ENCODE results near the gene PSG6.
A peak's percentile ranks its signal among the peaks of the same experiment; 100 is the strongest.
"Not testable (repeated sequence)": the region's sequence is repeated elsewhere in the genome, so short reads cannot be mapped to it uniquely, and the experiment has no call there.

DNA sequence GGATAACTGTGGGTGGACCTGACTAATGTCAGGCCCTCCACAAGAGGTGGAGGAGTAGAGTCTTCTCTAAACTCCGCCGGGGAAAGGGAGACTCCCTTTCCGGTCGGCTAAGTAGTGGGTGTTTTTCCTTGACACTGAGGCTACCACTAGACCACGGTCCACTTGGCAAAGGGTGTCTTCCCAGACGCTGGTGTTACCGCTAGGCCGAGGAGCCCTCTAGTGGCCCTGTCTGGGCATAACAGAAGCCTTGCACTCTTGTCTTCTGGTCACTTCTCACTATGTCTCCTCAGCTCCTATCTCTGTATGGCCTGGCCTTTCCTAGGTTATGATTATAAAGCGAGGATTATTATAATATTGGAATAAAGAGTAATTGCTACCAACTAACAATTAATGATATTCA is 5.4 kb upstream of the PSG6 start:
- TF ChIP-seq, protein P1, sequence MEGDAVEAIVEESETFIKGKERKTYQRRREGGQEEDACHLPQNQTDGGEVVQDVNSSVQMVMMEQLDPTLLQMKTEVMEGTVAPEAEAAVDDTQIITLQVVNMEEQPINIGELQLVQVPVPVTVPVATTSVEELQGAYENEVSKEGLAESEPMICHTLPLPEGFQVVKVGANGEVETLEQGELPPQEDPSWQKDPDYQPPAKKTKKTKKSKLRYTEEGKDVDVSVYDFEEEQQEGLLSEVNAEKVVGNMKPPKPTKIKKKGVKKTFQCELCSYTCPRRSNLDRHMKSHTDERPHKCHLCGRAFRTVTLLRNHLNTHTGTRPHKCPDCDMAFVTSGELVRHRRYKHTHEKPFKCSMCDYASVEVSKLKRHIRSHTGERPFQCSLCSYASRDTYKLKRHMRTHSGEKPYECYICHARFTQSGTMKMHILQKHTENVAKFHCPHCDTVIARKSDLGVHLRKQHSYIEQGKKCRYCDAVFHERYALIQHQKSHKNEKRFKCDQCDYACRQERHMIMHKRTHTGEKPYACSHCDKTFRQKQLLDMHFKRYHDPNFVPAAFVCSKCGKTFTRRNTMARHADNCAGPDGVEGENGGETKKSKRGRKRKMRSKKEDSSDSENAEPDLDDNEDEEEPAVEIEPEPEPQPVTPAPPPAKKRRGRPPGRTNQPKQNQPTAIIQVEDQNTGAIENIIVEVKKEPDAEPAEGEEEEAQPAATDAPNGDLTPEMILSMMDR (IDR thresholded peaks at IDR 0.05): peak in 2 of 6 experiments; percentile 23 to 63
- TF ChIP-seq POLR2A (IDR thresholded peaks at IDR 0.05): not testable (repeated sequence)

Measured in thyroid gland (tissue), 4 donors.